GM12878 (cell line): Measurements from ENCODE around the gene ETNK1. TPM values are rescaled to one million over a fixed set of nuclear protein-coding genes. Genes with fewer than 3 reads are reported as not detected.

ENCODE experiments used
- ATAC-seq: fragments of 200-7000 bp; cut with Tn5 transposase; 3 replicates; pipeline ENCODE4 v1.9.1; 2020; ENCODE audit warnings: mild to moderate bottlenecking, moderate library complexity
- BruUV-seq: library from RNA; stranded (reverse); fragments of 400-500 nt; replicated peaks from 2 replicates; lab custom pipeline; 2021; lab: Mats Ljungman, UMichigan
- CTCF ChIA-PET: fragments of 300-600 bp; sonication (Branson Sonifier 250); formaldehyde crosslinking; extraction: SDS; loops from one replicate; lab custom pipeline; 2021; ENCODE audit warnings: inconsistent platforms; lab: Yijun Ruan, JAX
- POLR2A ChIA-PET: fragments of 350-600 bp; formaldehyde crosslinking; extraction: SDS; loops from one replicate; lab custom pipeline; 2021; ENCODE audit warnings: inconsistent platforms; lab: Charles Lee
- RAD21 ChIA-PET: fragments of 300-600 bp; sonication (Branson Sonifier 250); formaldehyde crosslinking; loops from one replicate; lab custom pipeline; 2023; ENCODE audit warnings: antibody characterized with exemption; ENCODE audit not compliant: unreplicated experiment; lab: Charles Lee
- SMC1A ChIA-PET: fragments of 300-600 bp; sonication (Branson Sonifier 250); formaldehyde crosslinking; loops from one replicate; lab custom pipeline; 2023; ENCODE audit not compliant: unreplicated experiment, uncharacterized antibody; lab: Charles Lee
- DNase-seq: peaks from one replicate; pipeline ENCODE4 v3.0.0-alpha.2; 2011; ENCODE audit warnings: low read depth, low spot score
- FAIRE-seq: peaks from 3 replicates; lab custom pipeline; 2011; peaks lifted over from hg19 to GRCh38; lab: Jason Lieb, UNC
- H2AFZ ChIP-seq: 2 replicates; pipeline ENCODE4 v1.6.0; 2011; ENCODE audit warnings: low read depth, low read length, control low read depth; ENCODE audit not compliant: control insufficient read depth
- H3K27ac ChIP-seq: 2 replicates; pipeline ENCODE4 v1.5.1; 2011; ENCODE audit warnings: control low read depth; ENCODE audit not compliant: control insufficient read depth, insufficient read depth
- H3K27me3 ChIP-seq, 2 experiments: replicated peaks in 1 of 2; 2 replicates each; pipeline versions ENCODE4 v1.6.0 to v1.6.1; 2011; ENCODE audit warnings: low read length in 1 of 2; ENCODE audit not compliant: control insufficient read depth in 2 of 2, insufficient read depth in 2 of 2
- H3K36me3 ChIP-seq, 2 experiments: 2 replicates each; pipeline ENCODE4 v1.5.1; 2011; ENCODE audit warnings: low read length in 1 of 2; ENCODE audit not compliant: control insufficient read depth in 2 of 2, insufficient read depth in 2 of 2
- H3K4me1 ChIP-seq: 2 replicates; pipeline ENCODE4 v1.6.1; 2011; ENCODE audit warnings: mild to moderate bottlenecking, low read length, moderate library complexity, mixed read lengths; ENCODE audit not compliant: control insufficient read depth, insufficient read depth
- H3K4me2 ChIP-seq: 2 replicates; pipeline ENCODE4 v1.6.0; 2011; ENCODE audit warnings: control low read depth; ENCODE audit not compliant: control insufficient read depth, insufficient read depth
- H3K4me3 ChIP-seq: fragments of 200-600 bp; sonication (generic); 2 replicates; pipeline ENCODE4 v1.5.1; 2016
- H3K79me2 ChIP-seq: 2 replicates; pipeline ENCODE4 v1.6.0; 2011; ENCODE audit warnings: low read length; ENCODE audit not compliant: control insufficient read depth, insufficient read depth
- H3K9ac ChIP-seq: 2 replicates; pipeline ENCODE4 v1.8.0; 2011; ENCODE audit warnings: low read length, control low read depth, mixed read lengths; ENCODE audit not compliant: control insufficient read depth, insufficient read depth
- H3K9me3 ChIP-seq: replicated peaks from 3 replicates; pipeline ENCODE4 v1.5.1; 2011; ENCODE audit warnings: mild to moderate bottlenecking, low read length; ENCODE audit not compliant: control insufficient read depth, insufficient read depth
- H4K20me1 ChIP-seq: 2 replicates; pipeline ENCODE4 v1.6.0; 2011; ENCODE audit not compliant: control insufficient read depth, insufficient read depth
- BACH1 ChIP-seq: fragments of 450-650 bp; IDR thresholded peaks from 2 replicates; pipeline ENCODE4 v1.6.1; 2017; ENCODE audit warnings: mild to moderate bottlenecking, borderline replicate concordance
- BHLHE40 ChIP-seq, 2 experiments: fragments of 450-650 bp in 1 of 2; IDR thresholded peaks; 2 replicates each; pipeline ENCODE4 v1.6.1; 2011 to 2017; ENCODE audit warnings: low read depth in 2 of 2, borderline replicate concordance in 1 of 2, improper control_type of control experiment in 1 of 2, low read length in 1 of 2, mild to moderate bottlenecking in 1 of 2
- FOXK2 ChIP-seq: fragments of 450-650 bp; IDR thresholded peaks from 2 replicates; pipeline ENCODE4 v1.6.1; 2017; ENCODE audit warnings: mild to moderate bottlenecking, moderate library complexity
- GABPA ChIP-seq: IDR thresholded peaks from 2 replicates; pipeline ENCODE4 v1.6.1; 2014; ENCODE audit warnings: antibody characterized with exemption, low read depth, mild to moderate bottlenecking, inconsistent platforms
- IRF4 ChIP-seq: IDR thresholded peaks from 2 replicates; pipeline ENCODE4 v1.6.1; 2011; ENCODE audit warnings: low read depth, low read length
- KDM1A ChIP-seq: fragments of 200-600 bp; sonication (generic); IDR thresholded peaks from 2 replicates; pipeline ENCODE4 v1.6.1; 2016; ENCODE audit warnings: borderline replicate concordance
- MAX ChIP-seq: IDR thresholded peaks from 2 replicates; pipeline ENCODE4 v1.6.1; 2012; ENCODE audit warnings: low read depth, low read length, improper control_type of control experiment
- MYB ChIP-seq: fragments of 150-350 bp; IDR thresholded peaks from 2 replicates; pipeline ENCODE4 v1.6.1; 2014; ENCODE audit warnings: mild to moderate bottlenecking, low read depth, low read length, borderline replicate concordance
- NR2C2 ChIP-seq: IDR thresholded peaks from 2 replicates; pipeline ENCODE4 v1.6.1; 2011; ENCODE audit warnings: borderline replicate concordance, low read depth; ENCODE audit not compliant: control insufficient read depth, insufficient read length
- SIN3A ChIP-seq: IDR thresholded peaks from 2 replicates; pipeline ENCODE4 v1.6.1; 2012; ENCODE audit warnings: low read depth, low read length, improper control_type of control experiment
- SREBF2 ChIP-seq: IDR thresholded peaks from 2 replicates; pipeline ENCODE4 v1.6.1; 2012; ENCODE audit warnings: mild to moderate bottlenecking, low read length
- STAT3 ChIP-seq: IDR thresholded peaks from 2 replicates; pipeline ENCODE4 v1.6.1; 2011; ENCODE audit warnings: low read depth, low read length, improper control_type of control experiment
- SUPT20H ChIP-seq: IDR thresholded peaks from 2 replicates; pipeline ENCODE4 v1.6.1; 2011; ENCODE audit warnings: low read depth, mild to moderate bottlenecking, low read length, moderate library complexity, borderline replicate concordance; ENCODE audit not compliant: control insufficient read depth
- SUZ12 ChIP-seq: fragments of 200-600 bp; sonication (generic); IDR thresholded peaks from one replicate; pipeline ENCODE4 v1.6.1; 2018; ENCODE audit warnings: antibody characterized with exemption, mild to moderate bottlenecking; ENCODE audit not compliant: unreplicated experiment
- TARDBP ChIP-seq: IDR thresholded peaks from 2 replicates; pipeline ENCODE4 v1.6.1; 2016; ENCODE audit warnings: borderline replicate concordance
- TCF12 ChIP-seq: IDR thresholded peaks from 2 replicates; pipeline ENCODE4 v1.6.1; 2011; ENCODE audit warnings: low read depth, mild to moderate bottlenecking, low read length
- ZNF622 ChIP-seq: fragments of 450-650 bp; IDR thresholded peaks from 2 replicates; pipeline ENCODE4 v1.6.1; 2017; ENCODE audit warnings: mild to moderate bottlenecking, inconsistent platforms
- ZSCAN29 ChIP-seq: fragments of 450-650 bp; IDR thresholded peaks from 2 replicates; pipeline ENCODE4 v1.6.1; 2017; ENCODE audit warnings: mild to moderate bottlenecking, moderate library complexity
- WGBS: methylation state at CpG from one replicate; pipeline ENCODE4 v1.1.6; 2016; ENCODE audit warnings: low lambda C conversion rate; ENCODE audit not compliant: insufficient replicate concordance, insufficient coverage; ENCODE audit errors: missing lambda C conversion rate; 5-methylcytosine and 5-hydroxymethylcytosine counted together
- in situ Hi-C: fragments of 300-500 bp; cut with MboI; formaldehyde crosslinking; loops from 9 replicates; pipeline ENCODE4 v1.14.3; 2018; ENCODE audit warnings: mixed read lengths
- intact Hi-C: fragments of 100-400 bp; cut with micrococcal nuclease; formaldehyde crosslinking; loops from one replicate; pipeline ENCODE4 v1.14.2; 2022; ENCODE audit not compliant: unreplicated experiment
- polyA plus RNA-seq, 11 experiments: library from polyadenylated mRNA; depleted of rRNA in 4 of 11; unstranded in 6 of 11; stranded (reverse) in 5 of 11; fragments of >200 nt; fragmentation: Nextera tagmentation in 4 of 11; fragmentation: Illumina TruSeq in 1 of 11; extraction: Ambion mirVana in 4 of 11; extraction: Trizol in 1 of 11; gene quantifications; 1 replicate in 1 of 11; 2 replicates in 10 of 11; pipeline versions ENCODE4 v1.2.1 to v1.2.3, GENCODE V29; 2011 to 2016; ENCODE audit warnings: inconsistent platforms in 2 of 11, missing spikeins in 2 of 11, low read depth in 1 of 11
- total RNA-seq, 4 experiments: library from RNA; depleted of rRNA in 3 of 4; stranded (reverse); fragments of >200 nt in 3 of 4; fragmentation: Illumina TruSeq in 1 of 4; extraction: Trizol in 1 of 4; gene quantifications; 2 replicates each; pipeline versions ENCODE4 v1.2.1 to v1.2.3, GENCODE V29; 2013 to 2021

The ETNK1 gene
- total and polyA plus RNA-seq, 10 of the 15 experiments (the other 5 are each of a cell fraction or from before 2014, with no cell fraction given): 12.3 to 69.4 (median 34.2) TPM

GRCh38 chr12:22598141-22598762, 26.7 kb upstream of the ETNK1 start:
- in situ Hi-C loops (no loop called here), intact Hi-C loops (no loop called here)
- Histone ChIP-seq H3K4me2 (no peak overlapping the region), H3K36me3 (no peaks in the 10 kb centered on the region), H2AFZ (no peak overlapping the region), H3K9ac (no peak overlapping the region), H3K27ac (no peak overlapping the region), H3K79me2 (no peaks in the 10 kb centered on the region), H4K20me1 (no peaks in the 10 kb centered on the region), H3K4me1 (no peaks in the 10 kb centered on the region), H3K27me3 (no peaks in the 10 kb centered on the region), H3K9me3 (no peaks in the 10 kb centered on the region), H3K4me3 (no peak overlapping the region)
- no peak for TF ChIP-seq SUPT20H
- no peak for TF ChIP-seq STAT3
- TF ChIP-seq SIN3A: no peak
- TF ChIP-seq MYB: no peak
- TF ChIP-seq MAX: no peak
- TF ChIP-seq TCF12: no peak
- TF ChIP-seq TARDBP: no peak
- no peak for TF ChIP-seq GABPA
- TF ChIP-seq BHLHE40 (IDR thresholded peaks at IDR 0.05; ENCODE audit: borderline replicate concordance in 1 of 2, low read depth in 2 of 2, low read length in 1 of 2): no peak
- TF ChIP-seq SUZ12: no peak
- no peak for TF ChIP-seq FOXK2
- no peak for TF ChIP-seq ZNF622
- TF ChIP-seq KDM1A: no peak
- TF ChIP-seq BACH1: no peak
- TF ChIP-seq ZSCAN29: no peak
- TF ChIP-seq IRF4: no peak
- TF ChIP-seq SREBF2: no peak
- TF ChIP-seq NR2C2: no peak
- SMC1A ChIA-PET: no interaction called here
- FAIRE-seq: no peak
- POLR2A ChIA-PET: no interaction called here
- no TSS peak for BruUV-seq
- DNase-seq: no peak
- CTCF ChIA-PET: no interaction called here
- no peak for ATAC-seq
- RAD21 ChIA-PET: no interaction called here
- 33% methylated on average over 2 of the region's 2 CpGs for WGBS
